HepG2 (cell line): Measurements from ENCODE around the gene CYTH1. TPM values are rescaled to one million over a fixed set of nuclear protein-coding genes. Genes with fewer than 3 reads are reported as not detected.

Experiments
- ATAC-seq: fragments of 200-7000 bp; cut with Tn5 transposase; 3 replicates; pipeline ENCODE4 v1.9.1; 2020; ENCODE audit warnings: mild to moderate bottlenecking, moderate library complexity
- BruUV-seq: library from RNA; stranded (reverse); fragments of 400-500 nt; replicated peaks from 2 replicates; lab custom pipeline; 2021; lab: Mats Ljungman, UMichigan
- CTCF ChIA-PET: fragments of 300-600 bp; formaldehyde crosslinking; extraction: SDS; loops from one replicate; lab custom pipeline; 2021; ENCODE audit warnings: low total read pairs, inconsistent platforms, low intra/inter-chr PET ratio; lab: Yijun Ruan, JAX
- POLR2A ChIA-PET: fragments of 350-600 bp; sonication (Branson Sonifier 250); formaldehyde crosslinking; loops from one replicate; lab custom pipeline; 2020; ENCODE audit warnings: antibody characterized with exemption, inconsistent platforms; lab: Yijun Ruan, JAX
- DNase-seq: peaks from one replicate; pipeline ENCODE4 v3.0.0-alpha.2; 2015; ENCODE audit warnings: low spot score
- FAIRE-seq: peaks from 3 replicates; lab custom pipeline; 2011; peaks lifted over from hg19 to GRCh38; lab: Jason Lieb, UNC
- H2AFZ ChIP-seq: one replicate; pipeline ENCODE4 v1.6.1; 2011; ENCODE audit warnings: low read length, inconsistent platforms
- H3K27ac ChIP-seq: fragments of 300-600 bp; 3 replicates; pipeline ENCODE4 v1.8.0; 2011; ENCODE audit warnings: mixed run types, mild to moderate bottlenecking, mixed read lengths, low read length, inconsistent platforms; ENCODE audit not compliant: insufficient read depth; ENCODE audit errors: extremely low read length
- H3K27me3 ChIP-seq, 2 experiments: fragments of 200-600 bp in 1 of 2; 2 replicates in 1 of 2; 3 replicates in 1 of 2; pipeline versions ENCODE4 v1.6.0 to v1.8.0; 2011; ENCODE audit warnings: low read length in 2 of 2, mild to moderate bottlenecking in 2 of 2, moderate library complexity in 2 of 2, inconsistent platforms in 1 of 2; ENCODE audit not compliant: insufficient read depth in 2 of 2, control insufficient read depth in 1 of 2
- H3K36me3 ChIP-seq, 2 experiments: fragments of 200-600 bp in 1 of 2; replicated peaks in 1 of 2; 2 replicates in 1 of 2; 3 replicates in 1 of 2; pipeline versions ENCODE4 v1.5.1 to v1.8.0; 2011; ENCODE audit warnings: low read length in 2 of 2, inconsistent platforms in 1 of 2; ENCODE audit not compliant: insufficient read depth in 2 of 2, control insufficient read depth in 1 of 2
- H3K4me1 ChIP-seq: 2 replicates; pipeline ENCODE4 v1.5.1; 2012; ENCODE audit warnings: low read length, inconsistent platforms; ENCODE audit not compliant: insufficient read depth
- H3K4me2 ChIP-seq: 2 replicates; pipeline ENCODE4 v1.6.0; 2011; ENCODE audit warnings: low read depth, low read length, inconsistent platforms
- H3K4me3 ChIP-seq, 3 experiments: fragments of 200-600 bp in 1 of 3; sonication (generic), shearing (Covaris generic) in 1 of 3; replicated peaks in 1 of 3; 2 replicates each; pipeline ENCODE4 v1.5.1; 2011 to 2016; ENCODE audit warnings: low read length in 3 of 3, inconsistent platforms in 2 of 3, low read depth in 2 of 3, mild to moderate bottlenecking in 2 of 3, control low read depth in 1 of 3, mixed read lengths in 1 of 3; ENCODE audit not compliant: insufficient read depth in 1 of 3
- H3K79me2 ChIP-seq: one replicate; pipeline ENCODE4 v1.6.1; 2011; ENCODE audit warnings: low read length, inconsistent platforms; ENCODE audit not compliant: insufficient read depth
- H3K9ac ChIP-seq: 2 replicates; pipeline ENCODE4 v1.6.0; 2011; ENCODE audit warnings: mild to moderate bottlenecking, low read depth, low read length, inconsistent platforms; ENCODE audit not compliant: insufficient read depth
- H3K9me3 ChIP-seq: 2 replicates; pipeline ENCODE4 v1.5.1; 2012; ENCODE audit warnings: mild to moderate bottlenecking, low read length
- H4K20me1 ChIP-seq: 2 replicates; pipeline ENCODE4 v1.6.0; 2011; ENCODE audit warnings: inconsistent platforms, mild to moderate bottlenecking, low read length, moderate library complexity; ENCODE audit not compliant: insufficient read depth
- CC2D1A ChIP-seq: sonication (generic); formaldehyde crosslinking; IDR thresholded peaks from 2 replicates; pipeline ENCODE4 v1.8.1; 2023; ENCODE audit warnings: mild to moderate bottlenecking, missing genetic modification reagents
- DNMT1 ChIP-seq: sonication (generic); formaldehyde crosslinking; IDR thresholded peaks from 2 replicates; pipeline ENCODE4 v1.5.1; 2020; ENCODE audit warnings: mild to moderate bottlenecking, missing genetic modification reagents
- ESRRA ChIP-seq: sonication (generic); formaldehyde crosslinking; IDR thresholded peaks from 2 replicates; pipeline ENCODE4 v1.5.1; 2020; ENCODE audit warnings: mild to moderate bottlenecking, low read depth, missing genetic modification reagents
- FOXK1 ChIP-seq: sonication (generic); formaldehyde crosslinking; IDR thresholded peaks from 2 replicates; pipeline ENCODE4 v1.4.0; 2020; ENCODE audit warnings: low read depth, missing genetic modification reagents, borderline replicate concordance
- IRF1 ChIP-seq: sonication (generic); formaldehyde crosslinking; IDR thresholded peaks from 2 replicates; pipeline ENCODE4 v1.4.0; 2020; ENCODE audit warnings: low read depth, mild to moderate bottlenecking, missing genetic modification reagents
- MXD4 ChIP-seq: IDR thresholded peaks from 2 replicates; pipeline ENCODE4 v1.6.1; 2016; ENCODE audit warnings: mild to moderate bottlenecking, missing biosample characterization, missing genetic modification reagents
- PAWR ChIP-seq: sonication (generic); formaldehyde crosslinking; IDR thresholded peaks from 2 replicates; pipeline ENCODE4 v1.4.0; 2020; ENCODE audit warnings: missing genetic modification reagents, mild to moderate bottlenecking, borderline replicate concordance
- RELA ChIP-seq: sonication (generic); formaldehyde crosslinking; IDR thresholded peaks from 2 replicates; pipeline ENCODE4 v1.4.0; 2020; ENCODE audit warnings: missing genetic modification reagents
- SMAD3 ChIP-seq: sonication (generic); formaldehyde crosslinking; IDR thresholded peaks from 2 replicates; pipeline ENCODE4 v1.4.0; 2020; ENCODE audit warnings: missing genetic modification reagents
- SNRNP70 ChIP-seq: fragments of 200-400 bp; formaldehyde crosslinking; IDR thresholded peaks from 2 replicates; pipeline ENCODE4 v1.6.1; 2017; ENCODE audit warnings: mild to moderate bottlenecking, low read depth, low read length, moderate library complexity
- THYN1 ChIP-seq: sonication (generic); formaldehyde crosslinking; IDR thresholded peaks from 2 replicates; pipeline ENCODE4 v1.8.1; 2023; ENCODE audit warnings: low read depth, mild to moderate bottlenecking, moderate library complexity, missing genetic modification reagents, borderline replicate concordance
- YEATS2 ChIP-seq: sonication (generic); formaldehyde crosslinking; IDR thresholded peaks from 2 replicates; pipeline ENCODE4 v1.4.0; 2020; ENCODE audit warnings: missing genetic modification reagents, borderline replicate concordance
- ZEB1 ChIP-seq: IDR thresholded peaks from 2 replicates; pipeline ENCODE4 v1.6.1; 2012; ENCODE audit warnings: mild to moderate bottlenecking, low read depth, inconsistent platforms; ENCODE audit not compliant: insufficient replicate concordance
- ZFP90 ChIP-seq: sonication (generic); formaldehyde crosslinking; IDR thresholded peaks from 2 replicates; pipeline ENCODE4 v1.8.0; 2022; ENCODE audit warnings: missing genetic modification reagents, mild to moderate bottlenecking, inconsistent platforms, borderline replicate concordance
- ZNF264 ChIP-seq: sonication (generic); formaldehyde crosslinking; IDR thresholded peaks from 2 replicates; pipeline ENCODE4 v1.4.0; 2020; ENCODE audit warnings: missing genetic modification reagents
- ZNF296 ChIP-seq: sonication (generic); formaldehyde crosslinking; conservative IDR thresholded peaks from 2 replicates; pipeline ENCODE4 v1.5.0; 2020; ENCODE audit warnings: mild to moderate bottlenecking, missing genetic modification reagents
- ZNF878 ChIP-seq: sonication (generic); formaldehyde crosslinking; IDR thresholded peaks from 2 replicates; pipeline ENCODE4 v1.8.1; 2023; ENCODE audit warnings: mild to moderate bottlenecking, missing genetic modification reagents, moderate library complexity
- ZUFSP ChIP-seq: sonication (generic); formaldehyde crosslinking; IDR thresholded peaks from 2 replicates; pipeline ENCODE4 v1.9.0; 2021; ENCODE audit warnings: missing genetic modification reagents, mild to moderate bottlenecking, borderline replicate concordance
- WGBS: methylation state at CpG from one replicate; pipeline ENCODE4 v1.1.6; 2017; ENCODE audit warnings: low lambda C conversion rate; 5-methylcytosine and 5-hydroxymethylcytosine counted together
- in situ Hi-C: cut with HindIII; loops from 2 replicates; pipeline ENCODE4 v1.10.0; 2017; ENCODE audit warnings: low pct_unique_long_range_greater_than_20kb; ENCODE audit not compliant: extremely low pct_ligation_motif_present
- intact Hi-C: fragments of 100-400 bp; cut with micrococcal nuclease; formaldehyde crosslinking; loops from one replicate; pipeline ENCODE4 v1.10.0; 2022; ENCODE audit not compliant: unreplicated experiment
- polyA plus RNA-seq, 8 experiments: library from polyadenylated mRNA; depleted of rRNA in 3 of 8; stranded (reverse) in 7 of 8; unstranded in 1 of 8; fragments of >200 nt; fragmentation: Illumina TruSeq in 4 of 8; extraction: Trizol in 4 of 8; gene quantifications; 2 replicates each; pipeline versions ENCODE4 v1.2.1 to v1.2.3, GENCODE V29; 2011 to 2016; ENCODE audit warnings: low read depth in 4 of 8, missing spikeins in 1 of 8, mixed read lengths in 1 of 8; ENCODE audit not compliant: insufficient read depth in 1 of 8
- total RNA-seq, 5 experiments: library from RNA; depleted of rRNA; stranded (reverse); fragments of >200 nt; fragmentation: Illumina TruSeq; extraction: Trizol; gene quantifications; 2 replicates each; pipeline ENCODE4 v1.2.3, GENCODE V29; 2016; ENCODE audit warnings: low read depth in 1 of 5
- TF ChIP-seq, protein P1 (sequence below): sonication (generic); formaldehyde crosslinking; IDR thresholded peaks from 2 replicates; pipeline ENCODE4 v1.4.0; 2020; ENCODE audit warnings: missing genetic modification reagents

The CYTH1 gene
- total and polyA plus RNA-seq, 2 of the 13 experiments (the other 11 are each of a cell fraction or from before 2014, with no cell fraction given), result 20.1 to 48.9 TPM

DNA sequence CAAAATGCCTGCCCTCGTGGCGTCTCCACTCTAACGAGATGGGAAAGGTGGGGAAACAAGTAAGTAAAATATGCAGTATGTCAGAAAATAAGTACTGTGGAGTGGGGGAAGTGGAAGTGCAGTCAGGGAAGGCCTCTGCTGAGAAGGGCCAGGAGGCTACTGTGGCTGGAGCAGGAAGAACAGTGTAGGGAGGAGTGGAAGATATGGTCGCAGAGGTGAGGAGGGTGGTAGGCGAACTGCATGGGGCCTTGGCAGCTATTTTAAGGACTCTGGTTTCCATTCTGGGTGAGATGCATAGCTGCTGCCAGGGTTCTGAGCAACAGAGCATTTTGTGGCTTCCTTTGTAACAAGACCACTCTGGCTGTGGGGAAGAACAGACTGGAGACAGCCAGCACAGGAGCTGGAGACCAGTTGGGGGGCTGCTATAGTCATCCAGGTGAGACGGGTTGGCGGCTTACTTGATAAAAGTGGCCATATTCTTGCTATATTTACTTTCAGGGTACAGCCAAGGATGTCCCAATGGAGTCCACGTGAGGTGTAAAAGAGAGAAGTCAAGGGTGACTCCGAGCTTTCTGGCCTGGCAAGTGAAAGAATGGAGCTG lies 42.6 kb downstream of the CYTH1 start:
- CTCF ChIA-PET, result no interaction called here
- H3K36me3 ChIP-seq, result peaks cover 1 to 4% of the 10 kb centered on the region in 2 experiments; a peak in 3 of 5 replicates
- DNase-seq, result no peak
- H3K9ac ChIP-seq, result no peak overlapping the region
- H3K4me1 ChIP-seq, result peaks cover 55% of the 10 kb centered on the region
- 94% methylated on average over 9 of the region's 9 CpGs for WGBS
- intact Hi-C loops (no loop called here), in situ Hi-C loops (no loop called here)
- no peak for FAIRE-seq
- POLR2A ChIA-PET, result interaction anchor here (2.4 kb wide), 1 partner anchor 9 kb away, joined by 6 read pairs; no protein-coding TSS in a partner anchor
- no peak overlapping the region for H3K27ac ChIP-seq
- no peak for TF ChIP-seq THYN1 (CRISPR knock-in tag)
- no peak for TF ChIP-seq IRF1 (CRISPR knock-in tag)
- no peak for TF ChIP-seq ZNF264 (CRISPR knock-in tag)
- no peak for TF ChIP-seq YEATS2
- TF ChIP-seq DNMT1 (CRISPR knock-in tag), result no peak
- TF ChIP-seq ZEB1, result no peak
- TF ChIP-seq, protein P1, sequence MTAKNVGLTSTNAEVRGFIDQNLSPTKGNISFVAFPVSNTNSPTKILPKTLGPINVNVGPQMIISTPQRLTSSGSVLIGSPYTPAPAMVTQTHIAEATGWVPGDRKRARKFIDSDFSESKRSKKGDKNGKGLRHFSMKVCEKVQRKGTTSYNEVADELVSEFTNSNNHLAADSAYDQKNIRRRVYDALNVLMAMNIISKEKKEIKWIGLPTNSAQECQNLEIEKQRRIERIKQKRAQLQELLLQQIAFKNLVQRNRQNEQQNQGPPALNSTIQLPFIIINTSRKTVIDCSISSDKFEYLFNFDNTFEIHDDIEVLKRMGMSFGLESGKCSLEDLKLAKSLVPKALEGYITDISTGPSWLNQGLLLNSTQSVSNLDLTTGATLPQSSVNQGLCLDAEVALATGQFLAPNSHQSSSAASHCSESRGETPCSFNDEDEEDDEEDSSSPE (CRISPR knock-in tag), result no peak
- no peak for TF ChIP-seq ZNF296 (CRISPR knock-in tag)
- TF ChIP-seq SMAD3 (CRISPR knock-in tag), result no peak
- TF ChIP-seq RELA (CRISPR knock-in tag), result no peak
- TF ChIP-seq CC2D1A, result no peak
- TF ChIP-seq SNRNP70, result no peak
- no peak for TF ChIP-seq ESRRA (CRISPR knock-in tag)
- TF ChIP-seq FOXK1, result no peak
- TF ChIP-seq MXD4 (CRISPR knock-in tag), result no peak
- TF ChIP-seq ZNF878 (CRISPR knock-in tag), result no peak
- no peak for TF ChIP-seq ZUFSP
- TF ChIP-seq ZFP90 (CRISPR knock-in tag), result no peak
- no peak for TF ChIP-seq PAWR (CRISPR knock-in tag)
- H3K27me3 ChIP-seq, result no peaks in the 10 kb centered on the region
- no peak overlapping the region for H3K4me3 ChIP-seq
- H3K4me2 ChIP-seq, result no peak overlapping the region
- no TSS peak for BruUV-seq
- no peak overlapping the region for H2AFZ ChIP-seq
- H3K9me3 ChIP-seq, result no peaks in the 10 kb centered on the region
- peaks cover 24% of the 10 kb centered on the region for H4K20me1 ChIP-seq
- no peak for ATAC-seq
- H3K79me2 ChIP-seq, result peaks cover 85% of the 10 kb centered on the region
